IPS-20b (cell line): ENCODE measurements around the gene PRKX.
"Not testable (repeated sequence)": the region's sequence is repeated elsewhere in the genome, so short reads cannot be mapped to it uniquely, and the experiment has no call there.

Source experiments
- H3K27ac ChIP-seq: one replicate; pipeline ENCODE4 v1.5.1; 2013; ENCODE audit warnings: low read length
- H3K27me3 ChIP-seq: 2 replicates; pipeline ENCODE4 v1.6.1; 2013; ENCODE audit warnings: mild to moderate bottlenecking, low read length, inconsistent platforms; ENCODE audit not compliant: insufficient read depth
- H3K36me3 ChIP-seq: 2 replicates; pipeline ENCODE4 v1.6.1; 2013; ENCODE audit warnings: low read depth, mild to moderate bottlenecking, inconsistent platforms, low read length, moderate library complexity; ENCODE audit not compliant: insufficient read depth
- H3K4me1 ChIP-seq: 2 replicates; pipeline ENCODE4 v1.6.1; 2013; ENCODE audit warnings: mild to moderate bottlenecking, control low read depth, inconsistent platforms, low read length, moderate library complexity; ENCODE audit not compliant: insufficient read depth
- H3K4me3 ChIP-seq: 2 replicates; pipeline ENCODE4 v1.5.1; 2013; ENCODE audit warnings: mild to moderate bottlenecking, low read length, inconsistent platforms
- H3K9ac ChIP-seq: 2 replicates; pipeline ENCODE4 v1.6.1; 2013; ENCODE audit warnings: low read depth, mild to moderate bottlenecking, inconsistent platforms, low read length, moderate library complexity
- H3K9me3 ChIP-seq: 2 replicates; pipeline ENCODE4 v1.6.1; 2013; ENCODE audit warnings: mild to moderate bottlenecking, low read depth, low read length, inconsistent platforms; ENCODE audit not compliant: insufficient read depth

PRKX gene

DNA sequence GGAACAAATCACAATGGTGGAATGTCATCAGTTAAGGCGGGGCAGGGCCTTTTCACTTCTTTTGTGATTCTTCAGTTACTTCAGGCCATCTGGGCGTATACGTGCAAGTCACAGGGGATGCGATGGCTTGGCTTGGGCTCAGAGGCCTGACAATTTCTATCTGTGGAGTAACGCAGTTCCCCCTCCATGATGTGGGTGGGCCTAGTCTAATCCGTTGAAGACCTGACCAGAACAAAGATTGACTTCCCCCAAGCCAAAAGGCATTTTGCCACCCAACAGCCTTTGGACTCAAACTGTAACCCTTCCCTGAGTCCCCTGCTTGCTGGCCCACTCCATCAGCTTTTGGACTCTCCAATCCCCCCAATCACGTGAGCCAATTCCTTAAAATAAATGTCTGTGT, 153.4 kb downstream of the PRKX start:
- not testable (repeated sequence) for H3K36me3 ChIP-seq, H3K4me3 ChIP-seq, H3K27me3 ChIP-seq, H3K9me3 ChIP-seq, H3K27ac ChIP-seq, H3K9ac ChIP-seq, H3K4me1 ChIP-seq
